Keratinocyte (primary cell): ENCODE data around the gene PLSCR3. TPM values are rescaled to one million over a fixed set of nuclear protein-coding genes. Genes with fewer than 3 reads are reported as not detected.

Experiments used
- DNase-seq: peaks from one replicate; pipeline ENCODE4 v3.0.0-alpha.2; 2011; ENCODE audit warnings: low read depth, missing footprints, low spot score
- FAIRE-seq: peaks from 2 replicates; lab custom pipeline; 2011; peaks lifted over from hg19 to GRCh38; lab: Jason Lieb, UNC
- H2AFZ ChIP-seq: 2 replicates; pipeline ENCODE4 v1.6.0; 2012; ENCODE audit warnings: low read length, control low read depth, inconsistent platforms; ENCODE audit not compliant: control insufficient read depth
- H3K27ac ChIP-seq: 2 replicates; pipeline ENCODE4 v1.5.1; 2011; ENCODE audit warnings: low read length; ENCODE audit not compliant: control insufficient read depth, insufficient read depth
- H3K27me3 ChIP-seq: 3 replicates; pipeline ENCODE4 v1.6.0; 2011; ENCODE audit warnings: low read length; ENCODE audit not compliant: control insufficient read depth, insufficient read depth; ENCODE audit errors: extremely low read depth
- H3K36me3 ChIP-seq, 2 experiments: 2 replicates in 1 of 2; 3 replicates in 1 of 2; pipeline ENCODE4 v1.5.1; 2011; ENCODE audit warnings: low read length in 2 of 2, mild to moderate bottlenecking in 1 of 2; ENCODE audit not compliant: control insufficient read depth in 2 of 2, insufficient read depth in 2 of 2; ENCODE audit errors: extremely low read depth in 1 of 2
- H3K4me1 ChIP-seq: 3 replicates; pipeline ENCODE4 v1.5.1; 2011; ENCODE audit warnings: low read length; ENCODE audit not compliant: control insufficient read depth, insufficient read depth; ENCODE audit errors: extremely low read depth
- H3K4me2 ChIP-seq: 3 replicates; pipeline ENCODE4 v1.6.0; 2011; ENCODE audit warnings: low read depth, low read length; ENCODE audit not compliant: control insufficient read depth, insufficient read depth; ENCODE audit errors: extremely low read depth
- H3K4me3 ChIP-seq, 3 experiments: fragments of 200-600 bp in 1 of 3; sonication (generic) in 1 of 3; 2 replicates in 2 of 3; 3 replicates in 1 of 3; pipeline ENCODE4 v1.5.1; 2011 to 2016; ENCODE audit warnings: low read length in 3 of 3, mild to moderate bottlenecking in 3 of 3, control low read depth in 2 of 3, inconsistent platforms in 1 of 3, low read depth in 1 of 3, mixed read lengths in 1 of 3, mixed run types in 1 of 3, moderate library complexity in 1 of 3; ENCODE audit not compliant: control insufficient read depth in 2 of 3, insufficient read depth in 2 of 3; ENCODE audit errors: extremely low read depth in 1 of 3
- H3K79me2 ChIP-seq: 2 replicates; pipeline ENCODE4 v1.6.0; 2012; ENCODE audit warnings: low read length; ENCODE audit not compliant: control insufficient read depth, insufficient read depth
- H3K9ac ChIP-seq: 3 replicates; pipeline ENCODE4 v1.6.0; 2011; ENCODE audit warnings: low read length; ENCODE audit not compliant: control insufficient read depth, insufficient read depth; ENCODE audit errors: extremely low read depth
- H3K9me1 ChIP-seq: 3 replicates; pipeline ENCODE4 v1.6.0; 2011; ENCODE audit warnings: low read length; ENCODE audit not compliant: control insufficient read depth, insufficient read depth; ENCODE audit errors: extremely low read depth
- H3K9me3 ChIP-seq: 2 replicates; pipeline ENCODE4 v1.5.1; 2012; ENCODE audit warnings: low read depth, low read length; ENCODE audit not compliant: control insufficient read depth
- H4K20me1 ChIP-seq: 3 replicates; pipeline ENCODE4 v1.6.0; 2011; ENCODE audit warnings: low read length; ENCODE audit not compliant: control insufficient read depth, insufficient read depth; ENCODE audit errors: extremely low read depth
- EZH2 ChIP-seq: IDR thresholded peaks from one replicate; pipeline ENCODE4 v1.6.1; 2012; ENCODE audit warnings: inconsistent platforms, mild to moderate bottlenecking, low read length, moderate library complexity
- dilution Hi-C: fragments of 300-500 bp; cut with MboI; formaldehyde crosslinking; loops from one replicate; pipeline ENCODE4 v1.7.0; 2020; ENCODE audit warnings: low sequenced_read_pairs; ENCODE audit not compliant: extremely low pct_ligation_motif_present
- polyA plus RNA-seq, 5 experiments: library from polyadenylated mRNA; depleted of rRNA in 3 of 5; stranded (reverse) in 3 of 5; stranded (forward) in 1 of 5; unstranded in 1 of 5; fragments of >200 nt; gene quantifications; 1 replicate in 1 of 5; 2 replicates in 3 of 5; 3 replicates in 1 of 5; pipeline versions ENCODE4 v1.2.1 to v1.2.3, GENCODE V29; 2011 to 2012; ENCODE audit warnings: missing spikeins in 2 of 5, low read depth in 1 of 5, low replicate concordance in 1 of 5
- TF ChIP-seq, protein P1 (sequence below), 3 experiments: IDR thresholded peaks in 1 of 3; conservative IDR thresholded peaks in 1 of 3; optimal IDR thresholded peaks in 1 of 3; 2 replicates in 2 of 3; 3 replicates in 1 of 3; pipeline versions ENCODE3 to v1.5.1; 2011; ENCODE audit warnings: low read length in 3 of 3, mild to moderate bottlenecking in 3 of 3, moderate library complexity in 2 of 3, control low read depth in 1 of 3, inconsistent platforms in 1 of 3; ENCODE audit not compliant: insufficient read depth in 2 of 3; ENCODE audit errors: extremely low read depth in 1 of 3

Gene PLSCR3
- polyA plus RNA-seq, 1 donor (not counting 4 experiments of a cell fraction or from before 2014, with no cell fraction given) = 30.5 TPM

- FAIRE-seq (no peak), DNase-seq (no peak)
- no peaks in the 10 kb centered on the region for H3K9me3 ChIP-seq
- H3K27me3 ChIP-seq = no peaks in the 10 kb centered on the region
- dilution Hi-C loops = no loop called here
- H3K36me3 ChIP-seq = peaks cover 0 to 4% of the 10 kb centered on the region in 2 experiments
- H3K4me2 ChIP-seq = no peak overlapping the region
- H3K4me3 ChIP-seq = no peak overlapping the region
- H4K20me1 ChIP-seq = no peaks in the 10 kb centered on the region
- TF ChIP-seq, protein P1, sequence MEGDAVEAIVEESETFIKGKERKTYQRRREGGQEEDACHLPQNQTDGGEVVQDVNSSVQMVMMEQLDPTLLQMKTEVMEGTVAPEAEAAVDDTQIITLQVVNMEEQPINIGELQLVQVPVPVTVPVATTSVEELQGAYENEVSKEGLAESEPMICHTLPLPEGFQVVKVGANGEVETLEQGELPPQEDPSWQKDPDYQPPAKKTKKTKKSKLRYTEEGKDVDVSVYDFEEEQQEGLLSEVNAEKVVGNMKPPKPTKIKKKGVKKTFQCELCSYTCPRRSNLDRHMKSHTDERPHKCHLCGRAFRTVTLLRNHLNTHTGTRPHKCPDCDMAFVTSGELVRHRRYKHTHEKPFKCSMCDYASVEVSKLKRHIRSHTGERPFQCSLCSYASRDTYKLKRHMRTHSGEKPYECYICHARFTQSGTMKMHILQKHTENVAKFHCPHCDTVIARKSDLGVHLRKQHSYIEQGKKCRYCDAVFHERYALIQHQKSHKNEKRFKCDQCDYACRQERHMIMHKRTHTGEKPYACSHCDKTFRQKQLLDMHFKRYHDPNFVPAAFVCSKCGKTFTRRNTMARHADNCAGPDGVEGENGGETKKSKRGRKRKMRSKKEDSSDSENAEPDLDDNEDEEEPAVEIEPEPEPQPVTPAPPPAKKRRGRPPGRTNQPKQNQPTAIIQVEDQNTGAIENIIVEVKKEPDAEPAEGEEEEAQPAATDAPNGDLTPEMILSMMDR (optimal IDR thresholded peaks at IDR 0.05 in 1 of 3, IDR thresholded peaks at IDR 0.05 in 1 of 3, conservative IDR thresholded peaks at IDR 0.05 in 1 of 3; ENCODE audit: extremely low read depth in 1 of 3, insufficient read depth in 2 of 3, low read length in 3 of 3) = no peak
- TF ChIP-seq EZH2 = no peak
- H3K27ac ChIP-seq = no peak overlapping the region
- H3K79me2 ChIP-seq = no peaks in the 10 kb centered on the region
- H3K9me1 ChIP-seq = no peaks in the 10 kb centered on the region
- peaks cover 16% of the 10 kb centered on the region for H3K4me1 ChIP-seq
- H3K9ac ChIP-seq = no peak overlapping the region
- H2AFZ ChIP-seq = no peak overlapping the region
These were observed 15.4 kb upstream of the PLSCR3 start for GRCh38 chr17:7409716-7410115.

- FAIRE-seq = no peak
- no peak for DNase-seq
- Histone ChIP-seq H3K36me3 (peaks cover 0 to 4% of the 10 kb centered on the region in 2 experiments), H3K27ac (no peak overlapping the region), H3K9me1 (no peaks in the 10 kb centered on the region), H3K4me3 (no peak overlapping the region), H3K9ac (no peak overlapping the region), H3K9me3 (no peaks in the 10 kb centered on the region), H4K20me1 (no peaks in the 10 kb centered on the region), H3K79me2 (no peaks in the 10 kb centered on the region), H3K4me1 (peaks cover 16% of the 10 kb centered on the region), H3K4me2 (no peak overlapping the region), H3K27me3 (no peaks in the 10 kb centered on the region), H2AFZ (no peak overlapping the region)
- no peak for TF ChIP-seq EZH2
- TF ChIP-seq, protein P1 (optimal IDR thresholded peaks at IDR 0.05 in 1 of 3, IDR thresholded peaks at IDR 0.05 in 1 of 3, conservative IDR thresholded peaks at IDR 0.05 in 1 of 3; ENCODE audit: extremely low read depth in 1 of 3, insufficient read depth in 2 of 3, low read length in 3 of 3) = no peak
- dilution Hi-C loops = no loop called here
These were observed 14.5 kb upstream of the PLSCR3 start for GRCh38 chr17:7408863-7409262.
